GM13977 (cell line): ENCODE data around the gene KIF2C.

ENCODE experiments used
- DNase-seq: peaks from one replicate; pipeline ENCODE4 v3.0.0; 2012; ENCODE audit warnings: low spot score
- CTCF ChIP-seq: IDR thresholded peaks from 2 replicates; pipeline ENCODE4 v1.5.1; 2012; ENCODE audit warnings: mild to moderate bottlenecking, control low read depth; ENCODE audit not compliant: insufficient read depth; ENCODE audit errors: extremely low read depth, missing control alignments
- in situ Hi-C: fragments of 300-500 bp; cut with MboI; formaldehyde crosslinking; loops from one replicate; pipeline ENCODE4 v1.12.0; 2022; ENCODE audit warnings: low sequenced_read_pairs, low pct_unique_long_range_greater_than_20kb, mixed read lengths, inconsistent platforms; ENCODE audit not compliant: unreplicated experiment

The KIF2C gene

GRCh38 chr1:44707112-44707881 is 32.3 kb upstream of the KIF2C start:
- TF ChIP-seq CTCF, result no peak
- no peak for DNase-seq
- in situ Hi-C loops, result no loop called here

GRCh38 chr1:44707959-44708831 is 31.4 kb upstream of the KIF2C start:
- peak; percentile 50 for DNase-seq
- TF ChIP-seq CTCF, result peak; percentile 60
- in situ Hi-C loops, result no loop called here

- in situ Hi-C loops, result no loop called here
- TF ChIP-seq CTCF, result no peak
- no peak for DNase-seq
These were observed 26.3 kb upstream of the KIF2C start for GRCh38 chr1:44713321-44713781.

- TF ChIP-seq CTCF, result no peak
- in situ Hi-C loops, result no loop called here
- DNase-seq, result no peak
These were observed 25.1 kb upstream of the KIF2C start for GRCh38 chr1:44714532-44714931.

GRCh38 chr1:44714944-44715571 is 24.6 kb upstream of the KIF2C start:
- peak; percentile 84 for TF ChIP-seq CTCF
- in situ Hi-C loops, result no loop called here
- DNase-seq, result peak; percentile 75

- DNase-seq, result no peak
- in situ Hi-C loops, result no loop called here
- TF ChIP-seq CTCF, result no peak
These were observed 22.5 kb upstream of the KIF2C start for GRCh38 chr1:44717156-44717555.
